HG02623 (cell line): ENCODE data around the gene WRAP73.
"Not testable (repeated sequence)": the region's sequence is repeated elsewhere in the genome, so short reads cannot be mapped to it uniquely, and the experiment has no call there.

Experiments
- ATAC-seq: cut with Tn5 transposase; IDR thresholded peaks from one replicate; pipeline ENCODE4 v1.9.1; 2021; ENCODE audit warnings: moderate library complexity; ENCODE audit not compliant: unreplicated experiment

The WRAP73 gene

GRCh38 chr1:3599286-3599811 is 50.6 kb downstream of the WRAP73 start:
- ATAC-seq, result no peak

- no peak for ATAC-seq
Observed at GRCh38 chr1:3598522-3599285, 51.2 kb downstream of the WRAP73 start.

- no peak for ATAC-seq
Observed at GRCh38 chr1:3598051-3598491, 51.8 kb downstream of the WRAP73 start.

GRCh38 chr1:3597599-3597964 is 52.3 kb downstream of the WRAP73 start:
- ATAC-seq, result no peak

- ATAC-seq, result no peak
Observed at GRCh38 chr1:3596663-3597598, 53.0 kb downstream of the WRAP73 start.

- no peak for ATAC-seq
Observed at GRCh38 chr1:3595949-3596348, 54.0 kb downstream of the WRAP73 start.

GRCh38 chr1:3594706-3595377 is 55.1 kb downstream of the WRAP73 start:
- no peak for ATAC-seq

GRCh38 chr1:3593745-3594144 is 56.2 kb downstream of the WRAP73 start:
- no peak for ATAC-seq

- ATAC-seq, result no peak
Observed at GRCh38 chr1:3593334-3593733, 56.6 kb downstream of the WRAP73 start.

GRCh38 chr1:3590951-3591865 is 58.7 kb downstream of the WRAP73 start:
- no peak for ATAC-seq

- ATAC-seq, result no peak
Observed at GRCh38 chr1:3590139-3590763, 59.7 kb downstream of the WRAP73 start.

GRCh38 chr1:3588395-3588794 is 61.5 kb downstream of the WRAP73 start:
- no peak for ATAC-seq

GRCh38 chr1:3586986-3587759 is 62.7 kb downstream of the WRAP73 start:
- ATAC-seq, result no peak

- ATAC-seq, result no peak
Observed at GRCh38 chr1:3585940-3586568, 63.8 kb downstream of the WRAP73 start.

- not testable (repeated sequence) for ATAC-seq
Observed at GRCh38 chr1:3585353-3585868, 64.5 kb downstream of the WRAP73 start.

- ATAC-seq, result no peak
Observed at GRCh38 chr1:3584915-3585314, 65.0 kb downstream of the WRAP73 start.

GRCh38 chr1:3583751-3584150 is 66.2 kb downstream of the WRAP73 start:
- not testable (repeated sequence) for ATAC-seq
